GM10248 (cell line): ENCODE results near the gene CCDC195.
"Not testable (repeated sequence)": the region's sequence is repeated elsewhere in the genome, so short reads cannot be mapped to it uniquely, and the experiment has no call there.

ENCODE experiments used
- CTCF ChIA-PET: fragments of 300-600 bp; sonication (Branson Sonifier 250); formaldehyde crosslinking; extraction: SDS; loops from one replicate; lab custom pipeline; 2021; ENCODE audit warnings: antibody characterized with exemption; lab: Yijun Ruan, JAX
- POLR2A ChIA-PET: fragments of 350-650 bp; sonication (Branson Sonifier 250); formaldehyde crosslinking; extraction: SDS; loops from one replicate; lab custom pipeline; 2020; ENCODE audit warnings: antibody characterized with exemption; lab: Yijun Ruan, JAX
- DNase-seq: peaks from one replicate; pipeline ENCODE4 v3.0.0; 2012; ENCODE audit errors: extremely low spot score
- CTCF ChIP-seq: IDR thresholded peaks from 2 replicates; pipeline ENCODE4 v1.5.1; 2012; ENCODE audit warnings: mild to moderate bottlenecking, low read depth; ENCODE audit errors: extremely low read depth, missing control alignments, control extremely low read depth

The CCDC195 gene

GRCh38 chr2:224666951-224667553 lies 49.1 kb downstream of the CCDC195 start:
- ChIA-PET CTCF (no interaction called here), POLR2A (no interaction called here)
- no peak for TF ChIP-seq CTCF
- DNase-seq = peak; percentile 64

- CTCF ChIA-PET, POLR2A ChIA-PET, DNase-seq: not testable (repeated sequence)
Observed at GRCh38 chr2:224663322-224663721, 52.8 kb downstream of the CCDC195 start.

GRCh38 chr2:224661708-224662107 lies 54.5 kb downstream of the CCDC195 start:
- DNase-seq, POLR2A ChIA-PET: not testable (repeated sequence)
- CTCF ChIA-PET = interaction anchor here (3.4 kb wide), 1 partner anchor 11 kb away, joined by 17 read pairs; no protein-coding TSS in a partner anchor

GRCh38 chr2:224659714-224660113 lies 56.5 kb downstream of the CCDC195 start:
- no peak for TF ChIP-seq CTCF
- no peak for DNase-seq
- POLR2A ChIA-PET = no interaction called here
- CTCF ChIA-PET = interaction anchor here (1.2 to 3.4 kb wide), 2 partner anchors 9 to 14 kb away, joined by 3 to 17 read pairs; no protein-coding TSS in a partner anchor

- TF ChIP-seq CTCF = no peak
- ChIA-PET POLR2A (no interaction called here), CTCF (interaction anchor here (1.1 kb wide), 1 partner anchor 9 kb away, joined by 3 read pairs; no protein-coding TSS in a partner anchor)
- DNase-seq = no peak
Observed at GRCh38 chr2:224658780-224659405, 57.3 kb downstream of the CCDC195 start.

GRCh38 chr2:224657349-224657748 lies 58.8 kb downstream of the CCDC195 start:
- ChIA-PET POLR2A (no interaction called here), CTCF (interaction anchor here (1.2 kb wide), 1 partner anchor 10 kb away, joined by 4 read pairs; no protein-coding TSS in a partner anchor)
- DNase-seq = no peak
- no peak for TF ChIP-seq CTCF

GRCh38 chr2:224655006-224655537 lies 61.1 kb downstream of the CCDC195 start:
- ChIA-PET CTCF (interaction anchor here (1.6 kb wide), 1 partner anchor 300 kb away, joined by 3 read pairs; no protein-coding TSS in a partner anchor), POLR2A (no interaction called here)
- TF ChIP-seq CTCF = no peak
- DNase-seq = no peak
